Muscle layer of duodenum (tissue), 2 donors: ENCODE data around the gene SH2B3.
"Not testable (repeated sequence)": the region's sequence is repeated elsewhere in the genome, so short reads cannot be mapped to it uniquely, and the experiment has no call there.

Experiments used
- H3K27ac ChIP-seq: one replicate; pipeline ENCODE4 v1.7.0; 2013; ENCODE audit warnings: mild to moderate bottlenecking, low read length
- H3K27me3 ChIP-seq: one replicate; pipeline ENCODE4 v1.7.0; 2013; ENCODE audit warnings: low read depth, mild to moderate bottlenecking, control low read depth, low read length
- H3K36me3 ChIP-seq, 2 donors: one replicate each; pipeline ENCODE4 v1.7.0; 2013; ENCODE audit warnings: low read length in 2 of 2, control low read depth in 1 of 2, mild to moderate bottlenecking in 1 of 2; ENCODE audit not compliant: insufficient read depth in 2 of 2, control insufficient read depth in 1 of 2
- H3K4me1 ChIP-seq, 2 donors: one replicate each; pipeline ENCODE4 v1.7.0; 2013; ENCODE audit warnings: low read length in 2 of 2, mild to moderate bottlenecking in 2 of 2, control low read depth in 1 of 2, moderate library complexity in 1 of 2; ENCODE audit not compliant: insufficient read depth in 2 of 2, control insufficient read depth in 1 of 2
- H3K4me3 ChIP-seq, 2 donors: one replicate each; pipeline ENCODE4 v1.7.0; 2013; ENCODE audit warnings: low read length in 2 of 2, low read depth in 1 of 2, mild to moderate bottlenecking in 1 of 2
- H3K9me3 ChIP-seq, 2 donors: one replicate each; pipeline ENCODE4 v1.7.0; 2013; ENCODE audit warnings: low read length in 2 of 2, control low read depth in 1 of 2, mild to moderate bottlenecking in 1 of 2; ENCODE audit not compliant: control insufficient read depth in 1 of 2
- donor health status: healthy.

The SH2B3 gene

GRCh38 chr12:111458546-111459172 lies 52.9 kb downstream of the SH2B3 start:
- Histone ChIP-seq H3K36me3 (peaks cover 28 to 44% of the 10 kb centered on the region in 2 donors), H3K4me3 (no peak overlapping the region), H3K4me1 (peaks cover 4 to 5% of the 10 kb centered on the region in 2 donors), H3K9me3 (no peaks in the 10 kb centered on the region), H3K27ac (no peak overlapping the region), H3K27me3 (no peaks in the 10 kb centered on the region)

- peaks cover 14 to 30% of the 10 kb centered on the region in 2 donors for H3K36me3 ChIP-seq
- H3K4me1 ChIP-seq, H3K27ac ChIP-seq: not testable (repeated sequence)
Observed at GRCh38 chr12:111460111-111460510, 54.4 kb downstream of the SH2B3 start.

GRCh38 chr12:111462210-111462769 lies 56.6 kb downstream of the SH2B3 start:
- H3K9me3 ChIP-seq = no peaks in the 10 kb centered on the region
- no peak overlapping the region for H3K27ac ChIP-seq
- no peaks in the 10 kb centered on the region for H3K27me3 ChIP-seq
- peaks cover 0 to 11% of the 10 kb centered on the region in 2 donors for H3K36me3 ChIP-seq
- H3K4me1 ChIP-seq = peaks cover 4 to 5% of the 10 kb centered on the region in 2 donors
- H3K4me3 ChIP-seq = no peak overlapping the region

More at GRCh38 chr12:111460111-111460510, 54.4 kb downstream of the SH2B3 start:
- H3K9me3 ChIP-seq, H3K27me3 ChIP-seq, H3K4me3 ChIP-seq: not testable (repeated sequence)

GRCh38 chr12:111467092-111467856 lies 61.6 kb downstream of the SH2B3 start:
- Histone ChIP-seq H3K4me1 (peaks cover 0 to 8% of the 10 kb centered on the region in 2 donors), H3K27me3 (no peaks in the 10 kb centered on the region), H3K27ac (peak overlapping the region; percentile 6), H3K9me3 (no peaks in the 10 kb centered on the region), H3K36me3 (peaks cover 23 to 27% of the 10 kb centered on the region in 2 donors), H3K4me3 (no peak overlapping the region)

GRCh38 chr12:111467857-111468241 lies 62.1 kb downstream of the SH2B3 start:
- peak overlapping the region; percentile 6 for H3K27ac ChIP-seq

GRCh38 chr12:111469401-111469800 lies 63.7 kb downstream of the SH2B3 start:
- H3K27me3 ChIP-seq = no peaks in the 10 kb centered on the region
- H3K9me3 ChIP-seq = no peaks in the 10 kb centered on the region
- H3K4me1 ChIP-seq = peaks cover 0 to 3% of the 10 kb centered on the region in 2 donors
- H3K36me3 ChIP-seq = peaks cover 26 to 27% of the 10 kb centered on the region in 2 donors
- H3K4me3 ChIP-seq = no peak overlapping the region
- no peak overlapping the region for H3K27ac ChIP-seq

More at GRCh38 chr12:111467857-111468241, 62.1 kb downstream of the SH2B3 start:
- Histone ChIP-seq H3K4me3 (no peak overlapping the region), H3K9me3 (no peaks in the 10 kb centered on the region), H3K4me1 (peaks cover 0 to 3% of the 10 kb centered on the region in 2 donors), H3K27me3 (no peaks in the 10 kb centered on the region), H3K36me3 (peaks cover 23 to 27% of the 10 kb centered on the region in 2 donors)

- no peak overlapping the region for H3K4me3 ChIP-seq
- H3K27ac ChIP-seq = no peak overlapping the region
- H3K9me3 ChIP-seq = no peaks in the 10 kb centered on the region
- peaks cover 0 to 3% of the 10 kb centered on the region in 2 donors for H3K4me1 ChIP-seq
- H3K27me3 ChIP-seq = no peaks in the 10 kb centered on the region
- peaks cover 27 to 32% of the 10 kb centered on the region in 2 donors for H3K36me3 ChIP-seq
Observed at GRCh38 chr12:111471236-111471635, 65.5 kb downstream of the SH2B3 start.

- peaks cover 36 to 47% of the 10 kb centered on the region in 2 donors for H3K36me3 ChIP-seq
- H3K27me3 ChIP-seq = no peaks in the 10 kb centered on the region
- H3K9me3 ChIP-seq = no peaks in the 10 kb centered on the region
- no peak overlapping the region for H3K27ac ChIP-seq
- no peak overlapping the region for H3K4me3 ChIP-seq
- no peaks in the 10 kb centered on the region for H3K4me1 ChIP-seq
Observed at GRCh38 chr12:111482462-111482861, 76.7 kb downstream of the SH2B3 start.

GRCh38 chr12:111488271-111488670 lies 82.5 kb downstream of the SH2B3 start:
- no peak overlapping the region for H3K27ac ChIP-seq
- H3K4me3 ChIP-seq = no peak overlapping the region
- H3K9me3 ChIP-seq = no peaks in the 10 kb centered on the region
- H3K36me3 ChIP-seq = peaks cover 48 to 54% of the 10 kb centered on the region in 2 donors
- peaks cover 0 to 4% of the 10 kb centered on the region in 2 donors for H3K4me1 ChIP-seq
- H3K27me3 ChIP-seq = no peaks in the 10 kb centered on the region

GRCh38 chr12:111488798-111489197 lies 83.1 kb downstream of the SH2B3 start:
- no peaks in the 10 kb centered on the region for H3K27me3 ChIP-seq
- no peak overlapping the region for H3K4me3 ChIP-seq
- no peaks in the 10 kb centered on the region for H3K9me3 ChIP-seq
- peaks cover 44 to 49% of the 10 kb centered on the region in 2 donors for H3K36me3 ChIP-seq
- H3K4me1 ChIP-seq = peaks cover 0 to 4% of the 10 kb centered on the region in 2 donors
- H3K27ac ChIP-seq = no peak overlapping the region

GRCh38 chr12:111492979-111493378 lies 87.3 kb downstream of the SH2B3 start:
- not testable (repeated sequence) for H3K27ac ChIP-seq, H3K9me3 ChIP-seq, H3K4me1 ChIP-seq, H3K4me3 ChIP-seq, H3K27me3 ChIP-seq
- H3K36me3 ChIP-seq = peaks cover 25 to 49% of the 10 kb centered on the region in 2 donors
